Measurements from ENCODE around the gene ANKS1B. TPM values are rescaled to one million over a fixed set of nuclear protein-coding genes. Genes with fewer than 3 reads are reported as not detected.

ANKS1B gene
- total RNA-seq, 4 donors from 2014 or later = 14.0 to 38.4 (median 28.6) TPM

DNA sequence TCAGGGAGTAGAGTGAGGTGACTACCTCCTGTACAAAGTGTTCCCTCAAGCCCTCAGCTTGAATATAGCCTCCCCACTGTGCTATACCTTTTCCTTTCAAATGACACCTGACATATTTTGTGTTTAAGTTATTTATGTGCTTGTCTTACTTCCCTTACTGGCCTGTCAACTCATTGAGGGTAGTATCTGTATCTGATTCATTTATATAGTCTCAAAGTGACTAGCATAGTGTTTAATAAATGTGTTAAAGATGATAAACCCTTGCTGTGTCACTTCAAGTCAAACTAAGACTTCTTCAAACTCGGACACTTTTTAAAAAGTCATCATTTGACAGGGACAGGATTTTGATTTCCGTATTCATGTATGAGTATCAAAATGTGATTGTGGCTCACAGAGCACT lies 1287.5 kb downstream of the ANKS1B start:
- peaks cover 0 to 16% (median 3%) of the 10 kb centered on the region in 4 donors for H3K4me1 ChIP-seq
- H3K27me3 ChIP-seq = no peaks in the 10 kb centered on the region
- no peaks in the 10 kb centered on the region for H3K9me3 ChIP-seq
- WGBS, 2 donors = 87 to 95% methylated on average over 2 of the region's 2 CpGs
- no peak for DNase-seq (ENCODE audit: low spot score in 2 of 2)
- peaks cover 0 to 41% (median 0%) of the 10 kb centered on the region in 3 donors for H3K36me3 ChIP-seq
- no peak overlapping the region for H3K4me3 ChIP-seq
- H3K27ac ChIP-seq = no peak overlapping the region
- no peak for TF ChIP-seq POLR2A (IDR thresholded peaks at IDR 0.05)
- no peak for TF ChIP-seq EP300 (IDR thresholded peaks at IDR 0.05)
- TF ChIP-seq, protein P1, sequence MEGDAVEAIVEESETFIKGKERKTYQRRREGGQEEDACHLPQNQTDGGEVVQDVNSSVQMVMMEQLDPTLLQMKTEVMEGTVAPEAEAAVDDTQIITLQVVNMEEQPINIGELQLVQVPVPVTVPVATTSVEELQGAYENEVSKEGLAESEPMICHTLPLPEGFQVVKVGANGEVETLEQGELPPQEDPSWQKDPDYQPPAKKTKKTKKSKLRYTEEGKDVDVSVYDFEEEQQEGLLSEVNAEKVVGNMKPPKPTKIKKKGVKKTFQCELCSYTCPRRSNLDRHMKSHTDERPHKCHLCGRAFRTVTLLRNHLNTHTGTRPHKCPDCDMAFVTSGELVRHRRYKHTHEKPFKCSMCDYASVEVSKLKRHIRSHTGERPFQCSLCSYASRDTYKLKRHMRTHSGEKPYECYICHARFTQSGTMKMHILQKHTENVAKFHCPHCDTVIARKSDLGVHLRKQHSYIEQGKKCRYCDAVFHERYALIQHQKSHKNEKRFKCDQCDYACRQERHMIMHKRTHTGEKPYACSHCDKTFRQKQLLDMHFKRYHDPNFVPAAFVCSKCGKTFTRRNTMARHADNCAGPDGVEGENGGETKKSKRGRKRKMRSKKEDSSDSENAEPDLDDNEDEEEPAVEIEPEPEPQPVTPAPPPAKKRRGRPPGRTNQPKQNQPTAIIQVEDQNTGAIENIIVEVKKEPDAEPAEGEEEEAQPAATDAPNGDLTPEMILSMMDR (IDR thresholded peaks at IDR 0.05) = no peak

DNA sequence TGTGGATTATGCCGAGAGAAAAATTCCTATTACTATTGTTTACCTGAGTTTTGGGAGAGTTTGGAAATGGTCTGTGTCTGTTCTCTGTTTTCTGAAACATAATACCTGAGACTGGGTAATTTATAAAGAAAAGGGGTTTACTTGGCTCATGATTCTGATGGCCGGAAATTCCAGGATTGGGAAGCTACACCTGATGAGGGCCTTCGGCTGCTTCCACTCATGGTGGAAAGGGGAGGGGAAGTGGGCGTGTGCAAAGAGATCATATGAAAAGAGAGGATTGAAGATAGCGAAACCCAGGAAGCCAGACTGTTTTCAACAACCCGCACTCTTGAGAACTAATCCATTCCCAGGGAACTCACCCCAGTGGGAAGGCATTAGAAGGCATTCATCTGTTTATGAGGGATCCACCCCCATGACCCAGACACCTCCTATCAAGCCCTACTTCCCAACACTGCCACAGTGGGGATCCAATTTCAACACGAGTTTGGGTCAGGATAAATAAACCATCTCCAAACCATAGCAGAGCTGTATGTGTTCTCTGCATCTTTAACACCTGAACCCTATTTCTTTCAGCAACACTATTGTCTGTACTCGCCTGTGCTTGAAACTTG lies 1288.6 kb downstream of the ANKS1B start:
- Histone ChIP-seq H3K27me3 (no peaks in the 10 kb centered on the region), H3K36me3 (peaks cover 0 to 45% (median 0%) of the 10 kb centered on the region in 3 donors), H3K4me1 (peaks cover 0 to 16% (median 3%) of the 10 kb centered on the region in 4 donors), H3K9me3 (no peaks in the 10 kb centered on the region), H3K4me3 (no peak overlapping the region), H3K27ac (no peak overlapping the region)
- TF ChIP-seq POLR2A (IDR thresholded peaks at IDR 0.05) (no peak), EP300 (IDR thresholded peaks at IDR 0.05) (no peak)
- TF ChIP-seq, protein P1 (IDR thresholded peaks at IDR 0.05) = no peak
- 72 to 74% methylated on average over 8 of the region's 8 CpGs for WGBS, 2 donors
- no peak for DNase-seq (ENCODE audit: low spot score in 2 of 2)

DNA sequence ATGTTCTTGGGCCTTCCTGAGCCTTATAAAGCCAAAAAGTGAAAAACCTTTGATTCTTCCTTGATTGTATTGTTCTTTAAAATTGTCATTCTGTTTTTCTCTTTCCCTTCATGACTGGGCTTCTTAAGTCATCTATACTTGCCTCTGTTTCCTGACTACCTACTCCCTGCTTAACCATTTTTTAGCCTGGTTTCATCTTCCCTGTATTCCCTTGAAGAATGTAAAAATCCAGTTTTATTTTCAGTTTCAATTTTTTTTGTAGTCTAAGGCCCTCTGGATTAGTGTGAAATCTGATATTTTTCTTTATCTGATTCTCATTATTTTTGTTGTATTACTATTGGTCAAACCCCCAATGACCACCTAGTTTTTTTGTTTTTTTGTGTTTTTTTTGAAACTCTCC lies 1293.4 kb downstream of the ANKS1B start:
- Histone ChIP-seq H3K9me3 (no peaks in the 10 kb centered on the region), H3K27me3 (no peaks in the 10 kb centered on the region), H3K4me1 (no peaks in the 10 kb centered on the region), H3K4me3 (no peak overlapping the region), H3K27ac (no peak overlapping the region), H3K36me3 (peaks cover 3 to 82% (median 4%) of the 10 kb centered on the region in 3 donors)
- DNase-seq (ENCODE audit: low spot score in 2 of 2) = no peak
- TF ChIP-seq, protein P1 (IDR thresholded peaks at IDR 0.05) = no peak
- no peak for TF ChIP-seq POLR2A (IDR thresholded peaks at IDR 0.05)

DNA sequence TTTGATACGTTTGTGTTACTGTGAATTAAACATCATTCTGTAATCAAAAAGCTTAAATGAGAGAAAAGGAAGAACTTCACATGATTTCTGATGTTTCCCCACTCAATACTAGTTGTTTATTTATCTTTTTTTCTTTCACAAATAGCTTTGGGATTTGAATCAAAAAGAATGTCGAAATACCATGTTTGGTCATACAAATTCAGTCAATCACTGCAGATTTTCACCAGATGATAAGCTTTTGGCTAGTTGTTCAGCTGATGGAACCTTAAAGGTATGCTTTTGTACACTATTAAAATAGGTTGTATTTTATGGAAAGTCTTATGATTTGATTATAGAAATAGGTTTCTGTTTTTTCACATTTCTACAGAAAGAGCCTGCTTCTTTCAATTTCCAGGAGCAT lies 1298.1 kb downstream of the ANKS1B start:
- DNase-seq (ENCODE audit: low spot score in 2 of 2) = no peak
- Histone ChIP-seq H3K27ac (no peak overlapping the region), H3K36me3 (peaks cover 3 to 94% (median 24%) of the 10 kb centered on the region in 3 donors), H3K4me3 (no peak overlapping the region), H3K9me3 (no peaks in the 10 kb centered on the region), H3K27me3 (no peaks in the 10 kb centered on the region), H3K4me1 (no peaks in the 10 kb centered on the region)
- TF ChIP-seq POLR2A (IDR thresholded peaks at IDR 0.05) (no peak), EP300 (IDR thresholded peaks at IDR 0.05) (no peak)
- TF ChIP-seq, protein P1 (IDR thresholded peaks at IDR 0.05) = no peak
- 87 to 88% methylated on average over 2 of the region's 2 CpGs for WGBS, 2 donors

Small RNAs within 50 kb of the gene (small RNA-seq; reads per million reads assigned to genes)
- not detected for gene RNA5SP366

Other genes with a start within 250 kb of the ANKS1B start
- 10 to 100 TPM; 30.2 to 42.0 (median 41.2) TPM for gene BLTP3B, start 157.9 kb upstream of the ANKS1B start, total RNA-seq
- gene ACTR6, start 215.9 kb upstream of the ANKS1B start, total RNA-seq = 10 to 100 TPM; 11.1 to 19.5 (median 15.5) TPM